ENCODE measurements around the gene INSR. TPM values are rescaled to one million over a fixed set of nuclear protein-coding genes. Genes with fewer than 3 reads are reported as not detected.

INSR gene
- total and polyA plus RNA-seq, 10 of the 15 experiments (the other 5 are each of a cell fraction or from before 2014, with no cell fraction given), result 4.2 to 34.9 (median 13.6) TPM

- Histone ChIP-seq H3K79me2 (ENCODE audit: control insufficient read depth, insufficient read depth, low read length) (peaks cover 1% of the 10 kb centered on the region; the same call in 1 of the 2 replicates), H4K20me1 (ENCODE audit: control insufficient read depth, insufficient read depth) (no peaks in the 10 kb centered on the region), H2AFZ (ENCODE audit: control insufficient read depth, low read depth, low read length) (peak overlapping the region; percentile 48), H3K4me3 (peak overlapping the region; percentile 34; the same call in 1 of the 2 replicates), H3K4me2 (ENCODE audit: control insufficient read depth, insufficient read depth) (peak overlapping the region; percentile 81), H3K27me3 (replicated peaks in 1 of 2; ENCODE audit: control insufficient read depth in 2 of 2, insufficient read depth in 2 of 2, low read length in 1 of 2) (no peaks in the 10 kb centered on the region), H3K9ac (ENCODE audit: control insufficient read depth, insufficient read depth, low read length) (peak overlapping the region; percentile 70), H3K27ac (ENCODE audit: control insufficient read depth, insufficient read depth) (peak overlapping the region; percentile 95), H3K9me3 (replicated peaks; ENCODE audit: control insufficient read depth, insufficient read depth, low read length) (no peaks in the 10 kb centered on the region; the same call in 2 of the 3 replicates), H3K36me3 (ENCODE audit: control insufficient read depth in 2 of 2, insufficient read depth in 2 of 2, low read length in 1 of 2) (no peaks in the 10 kb centered on the region), H3K4me1 (ENCODE audit: control insufficient read depth, insufficient read depth, low read length) (peaks cover 65% of the 10 kb centered on the region)
- RAD21 ChIA-PET (ENCODE audit: unreplicated experiment), result interaction anchor here (1.2 to 6.4 kb wide), 14 partner anchors 8 to 239 kb away, joined by 3 to 104 read pairs (median 6); partner anchors contain the start of gene ARHGEF18
- BruUV-seq (replicated peaks), result TSS peak; percentile 82
- DNase-seq (ENCODE audit: low read depth, low spot score) (peak; percentile 99), FAIRE-seq (peak; percentile 89), ATAC-seq (peak; percentile 75)
- 1% methylated on average over 12 of the region's 12 CpGs for WGBS (ENCODE audit: insufficient coverage, insufficient replicate concordance, low lambda C conversion rate, missing lambda C conversion rate)
- intact Hi-C loops (cut with micrococcal nuclease; ENCODE audit: unreplicated experiment), result loop anchor here (1.0 to 5.0 kb wide), 3 partner anchors 43 to 154 kb away; partner anchors contain the start of gene INSR
- CTCF ChIA-PET, result interaction anchor here (0.6 to 5.3 kb wide), 12 partner anchors 8 to 340 kb away, joined by 3 to 154 read pairs (median 5); no protein-coding TSS in a partner anchor
- POLR2A ChIA-PET, result interaction anchor here (0.6 to 4.7 kb wide), 6 partner anchors 7 to 155 kb away, joined by 3 to 28 read pairs (median 12); partner anchors contain the start of gene ARHGEF18
- in situ Hi-C loops (cut with MboI), result no loop called here
- SMC1A ChIA-PET (ENCODE audit: uncharacterized antibody, unreplicated experiment), result interaction anchor here (0.9 to 5.4 kb wide), 15 partner anchors 8 to 239 kb away, joined by 3 to 120 read pairs (median 5); partner anchors contain the start of gene ARHGEF18
- no peak for TF ChIP-seq E4F1 (IDR thresholded peaks at IDR 0.05; ENCODE audit: borderline replicate concordance, partially characterized antibody)
- TF ChIP-seq SP1 (IDR thresholded peaks at IDR 0.05; ENCODE audit: low read depth, low read length), result peak; percentile 72
- peak; percentile 39 to 73 for TF ChIP-seq BHLHE40 (IDR thresholded peaks at IDR 0.05; ENCODE audit: borderline replicate concordance in 1 of 2, low read depth in 2 of 2, low read length in 1 of 2)
- TF ChIP-seq ZNF274 (IDR thresholded peaks at IDR 0.05; ENCODE audit: insufficient read depth, insufficient read length), result no peak
- TF ChIP-seq POLR2A (IDR thresholded peaks at IDR 0.05; ENCODE audit: low read depth, low read length), result peak; percentile 72
- TF ChIP-seq SUZ12 (IDR thresholded peaks at IDR 0.05; ENCODE audit: unreplicated experiment), result no peak
- TF ChIP-seq DPF2 (IDR thresholded peaks at IDR 0.05), result peak; percentile 81
- peak; percentile 99 for TF ChIP-seq BCL3 (IDR thresholded peaks at IDR 0.05; ENCODE audit: borderline replicate concordance, insufficient read depth, low read depth, low read length, poor library complexity, severe bottlenecking)
- no peak for TF ChIP-seq E2F4 (IDR thresholded peaks at IDR 0.05; ENCODE audit: low read depth, low read length)
- peak in 1 of 2 experiments; percentile 86; a peak in 2 of 4 replicates for TF ChIP-seq ETV6 (conservative IDR thresholded peaks at IDR 0.05 in 1 of 2, IDR thresholded peaks at IDR 0.05 in 1 of 2; ENCODE audit: borderline replicate concordance in 1 of 2, low read depth in 1 of 2)
- TF ChIP-seq RELB (IDR thresholded peaks at IDR 0.05; ENCODE audit: low read depth), result peak; percentile 96; the same call in 1 of the 2 replicates
- peak; percentile 95 for TF ChIP-seq BCL11A (IDR thresholded peaks at IDR 0.05; ENCODE audit: low read depth, low read length)
- TF ChIP-seq RELA (IDR thresholded peaks at IDR 0.05; ENCODE audit: borderline replicate concordance, partially characterized antibody), result peak; percentile 73
Observed at GRCh38 chr19:7337380-7338194, 43.4 kb upstream of the INSR start.

All from GM12878 (cell line).